Gastroesophageal sphincter (tissue), 3 donors: ENCODE results near the gene KASH5.

Source experiments
- EP300 ChIP-seq: sonication (generic); formaldehyde crosslinking; IDR thresholded peaks from one replicate; pipeline ENCODE4 v1.6.1; 2017; ENCODE audit warnings: antibody characterized with exemption, mild to moderate bottlenecking
- POLR2A ChIP-seq, 2 donors: fragments of 450-650 bp; IDR thresholded peaks; one replicate each; pipeline ENCODE4 v1.6.1; 2017; ENCODE audit warnings: antibody characterized with exemption in 2 of 2, mild to moderate bottlenecking in 2 of 2, moderate library complexity in 1 of 2
- TF ChIP-seq, protein P1 (sequence below), 4 experiments: fragments of 200-600 bp in 2 of 4; fragments of 450-650 bp in 2 of 4; sonication (generic) in 1 of 4; IDR thresholded peaks; one replicate each; pipeline ENCODE4 v1.5.1; 2017 to 2019; ENCODE audit warnings: antibody characterized with exemption in 4 of 4, mild to moderate bottlenecking in 2 of 4, moderate library complexity in 2 of 4

DNA sequence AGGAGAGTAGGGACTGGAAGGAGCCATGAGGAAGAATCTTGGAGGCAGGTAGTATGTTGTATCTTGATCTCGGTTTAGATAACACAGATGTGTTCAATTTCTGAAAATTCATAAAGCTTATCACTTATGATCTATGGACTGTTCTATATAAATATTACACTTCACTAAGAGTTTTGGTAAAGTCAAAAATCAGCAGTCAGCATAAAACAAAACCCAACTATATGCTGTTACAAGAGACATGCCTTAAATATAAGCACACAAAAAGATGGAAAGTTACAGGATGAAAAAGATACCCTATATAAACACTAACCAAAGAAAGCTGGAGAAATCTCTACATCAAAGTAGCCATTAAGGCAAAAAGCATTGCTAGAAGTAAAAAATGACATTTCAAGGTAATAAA is 4.5 kb upstream of the KASH5 start:
- TF ChIP-seq, protein P1, sequence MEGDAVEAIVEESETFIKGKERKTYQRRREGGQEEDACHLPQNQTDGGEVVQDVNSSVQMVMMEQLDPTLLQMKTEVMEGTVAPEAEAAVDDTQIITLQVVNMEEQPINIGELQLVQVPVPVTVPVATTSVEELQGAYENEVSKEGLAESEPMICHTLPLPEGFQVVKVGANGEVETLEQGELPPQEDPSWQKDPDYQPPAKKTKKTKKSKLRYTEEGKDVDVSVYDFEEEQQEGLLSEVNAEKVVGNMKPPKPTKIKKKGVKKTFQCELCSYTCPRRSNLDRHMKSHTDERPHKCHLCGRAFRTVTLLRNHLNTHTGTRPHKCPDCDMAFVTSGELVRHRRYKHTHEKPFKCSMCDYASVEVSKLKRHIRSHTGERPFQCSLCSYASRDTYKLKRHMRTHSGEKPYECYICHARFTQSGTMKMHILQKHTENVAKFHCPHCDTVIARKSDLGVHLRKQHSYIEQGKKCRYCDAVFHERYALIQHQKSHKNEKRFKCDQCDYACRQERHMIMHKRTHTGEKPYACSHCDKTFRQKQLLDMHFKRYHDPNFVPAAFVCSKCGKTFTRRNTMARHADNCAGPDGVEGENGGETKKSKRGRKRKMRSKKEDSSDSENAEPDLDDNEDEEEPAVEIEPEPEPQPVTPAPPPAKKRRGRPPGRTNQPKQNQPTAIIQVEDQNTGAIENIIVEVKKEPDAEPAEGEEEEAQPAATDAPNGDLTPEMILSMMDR (IDR thresholded peaks at IDR 0.05) = no peak
- TF ChIP-seq EP300 (no peak), POLR2A (IDR thresholded peaks at IDR 0.05) (no peak)
